H9 (cell line): ENCODE data around the gene SMCO4. TPM values are rescaled to one million over a fixed set of nuclear protein-coding genes. Genes with fewer than 3 reads are reported as not detected.
A peak's percentile ranks its signal among the peaks of the same experiment; 100 is the strongest.

Experiments used
- DNase-seq: peaks from one replicate; pipeline ENCODE4 v3.0.0-alpha.2; 2017
- H2AFZ ChIP-seq: one replicate; pipeline ENCODE4 v1.6.1; 2013; ENCODE audit warnings: mild to moderate bottlenecking, low read length, control low read depth, moderate library complexity
- H2AK5ac ChIP-seq: 2 replicates; pipeline ENCODE4 v1.6.1; 2013; ENCODE audit warnings: low read length, control low read depth, mixed read lengths; ENCODE audit not compliant: insufficient read length
- H2BK120ac ChIP-seq: one replicate; pipeline ENCODE4 v1.6.1; 2013; ENCODE audit warnings: low read depth, mild to moderate bottlenecking, low read length, control low read depth, inconsistent platforms; ENCODE audit not compliant: poor library complexity, severe bottlenecking
- H2BK12ac ChIP-seq: 2 replicates; pipeline ENCODE4 v1.6.1; 2013; ENCODE audit warnings: low read length, control low read depth, mixed read lengths, low read depth; ENCODE audit not compliant: insufficient read length
- H2BK15ac ChIP-seq: 2 replicates; pipeline ENCODE4 v1.6.1; 2013; ENCODE audit warnings: low read depth, low read length, control low read depth
- H2BK20ac ChIP-seq: one replicate; pipeline ENCODE4 v1.6.1; 2013; ENCODE audit warnings: low read depth, mild to moderate bottlenecking, low read length, control low read depth, inconsistent platforms; ENCODE audit not compliant: poor library complexity, severe bottlenecking
- H2BK5ac ChIP-seq: 2 replicates; pipeline ENCODE4 v1.6.1; 2013; ENCODE audit warnings: low read length, control low read depth, mixed read lengths; ENCODE audit not compliant: insufficient read length
- H3K14ac ChIP-seq: 2 replicates; pipeline ENCODE4 v1.6.1; 2013; ENCODE audit warnings: low read length, control low read depth; ENCODE audit not compliant: insufficient read depth
- H3K18ac ChIP-seq: 2 replicates; pipeline ENCODE4 v1.6.1; 2013; ENCODE audit warnings: low read depth, mild to moderate bottlenecking, mixed read lengths, low read length, control low read depth; ENCODE audit not compliant: insufficient read length
- H3K23ac ChIP-seq: 2 replicates; pipeline ENCODE4 v1.6.1; 2013; ENCODE audit warnings: low read length, control low read depth, mixed read lengths, low read depth; ENCODE audit not compliant: insufficient read length
- H3K23me2 ChIP-seq: 2 replicates; pipeline ENCODE4 v1.6.1; 2013; ENCODE audit warnings: low read depth, mild to moderate bottlenecking, mixed read lengths, low read length, control low read depth; ENCODE audit not compliant: insufficient read length, poor library complexity, severe bottlenecking
- H3K27ac ChIP-seq: 2 replicates; pipeline ENCODE4 v1.5.1; 2013; ENCODE audit warnings: low read length, control low read depth, mixed read lengths, low read depth; ENCODE audit not compliant: insufficient read length
- H3K27me3 ChIP-seq: 2 replicates; pipeline ENCODE4 v1.6.1; 2013; ENCODE audit warnings: low read length, control low read depth, inconsistent platforms; ENCODE audit not compliant: insufficient read depth
- H3K4ac ChIP-seq: 2 replicates; pipeline ENCODE4 v1.6.1; 2013; ENCODE audit warnings: low read depth, mild to moderate bottlenecking, control low read depth, inconsistent platforms, low read length, moderate library complexity
- H3K4me1 ChIP-seq: 2 replicates; pipeline ENCODE4 v1.6.1; 2013; ENCODE audit warnings: low read length, control low read depth, inconsistent platforms; ENCODE audit not compliant: insufficient read depth
- H3K4me2 ChIP-seq: 2 replicates; pipeline ENCODE4 v1.6.1; 2013; ENCODE audit warnings: low read length, control low read depth, mixed read lengths; ENCODE audit not compliant: insufficient read length, insufficient read depth
- H3K56ac ChIP-seq: 2 replicates; pipeline ENCODE4 v1.6.1; 2013; ENCODE audit warnings: low read depth, mild to moderate bottlenecking, mixed read lengths, low read length, control low read depth; ENCODE audit not compliant: insufficient read length
- H3K79me1 ChIP-seq: 2 replicates; pipeline ENCODE4 v1.6.1; 2013; ENCODE audit warnings: low read depth, mild to moderate bottlenecking, moderate library complexity, low read length, control low read depth, inconsistent platforms; ENCODE audit not compliant: insufficient read depth, poor library complexity, severe bottlenecking
- H3K79me2 ChIP-seq: 2 replicates; pipeline ENCODE4 v1.6.1; 2013; ENCODE audit warnings: low read length, control low read depth, inconsistent platforms; ENCODE audit not compliant: insufficient read depth
- H3K9ac ChIP-seq: 2 replicates; pipeline ENCODE4 v1.6.1; 2013; ENCODE audit warnings: low read length, control low read depth, mixed read lengths; ENCODE audit not compliant: insufficient read length; ENCODE audit errors: extremely low read depth
- H3K9me3 ChIP-seq: one replicate; pipeline ENCODE4 v1.6.1; 2013; ENCODE audit warnings: low read depth, low read length, inconsistent platforms; ENCODE audit not compliant: control insufficient read depth
- H3T11ph ChIP-seq: one replicate; pipeline ENCODE4 v1.6.1; 2013; ENCODE audit warnings: mild to moderate bottlenecking, low read length, control low read depth, inconsistent platforms
- H4K20me1 ChIP-seq: one replicate; pipeline ENCODE4 v1.6.1; 2013; ENCODE audit not compliant: control insufficient read depth, insufficient read length, insufficient read depth
- H4K5ac ChIP-seq: 2 replicates; pipeline ENCODE4 v1.6.1; 2013; ENCODE audit warnings: low read depth, mild to moderate bottlenecking, mixed read lengths, low read length, control low read depth; ENCODE audit not compliant: insufficient read length
- H4K8ac ChIP-seq: replicated peaks from 2 replicates; pipeline ENCODE4 v1.6.1; 2013; ENCODE audit warnings: low read length, control low read depth, mixed read lengths, low read depth; ENCODE audit not compliant: insufficient read length
- H4K91ac ChIP-seq: 2 replicates; pipeline ENCODE4 v1.6.1; 2013; ENCODE audit warnings: low read depth, mild to moderate bottlenecking, moderate library complexity, mixed read lengths, low read length, control low read depth; ENCODE audit not compliant: insufficient read length
- H3K27ac Mint-ChIP-seq, 3 experiments: 2 replicates in 2 of 3; 3 replicates in 1 of 3; pipeline ENCODE4 v1.8.0; 2020 to 2021; ENCODE audit warnings: mixed read lengths in 3 of 3, mild to moderate bottlenecking in 1 of 3, moderate library complexity in 1 of 3
- H3K27me3 Mint-ChIP-seq: 2 replicates; pipeline ENCODE4 v1.8.0; 2021; ENCODE audit warnings: low read depth, mild to moderate bottlenecking, moderate library complexity, mixed read lengths
- H3K36me3 Mint-ChIP-seq, 3 experiments: 2 replicates in 2 of 3; 3 replicates in 1 of 3; pipeline ENCODE4 v1.8.0; 2020 to 2021; ENCODE audit warnings: low read depth in 3 of 3, mixed read lengths in 3 of 3; ENCODE audit not compliant: insufficient read depth in 1 of 3
- H3K4me1 Mint-ChIP-seq, 2 experiments: 2 replicates each; pipeline ENCODE4 v1.8.0; 2020; ENCODE audit warnings: mixed read lengths in 2 of 2
- H3K4me3 Mint-ChIP-seq, 2 experiments: 2 replicates in 1 of 2; 3 replicates in 1 of 2; pipeline ENCODE4 v1.8.0; 2020 to 2021; ENCODE audit warnings: mild to moderate bottlenecking in 2 of 2, mixed read lengths in 2 of 2, moderate library complexity in 1 of 2
- H3K9me3 Mint-ChIP-seq, 2 experiments: 2 replicates in 1 of 2; 3 replicates in 1 of 2; pipeline ENCODE4 v1.8.0; 2020; ENCODE audit warnings: mild to moderate bottlenecking in 2 of 2, mixed read lengths in 2 of 2, moderate library complexity in 1 of 2
- CTCF ChIP-seq: fragments of 200-600 bp; sonication (generic); conservative IDR thresholded peaks from 3 replicates; pipeline ENCODE4 v1.8.0; 2021; ENCODE audit warnings: antibody characterized with exemption, mild to moderate bottlenecking
- WGBS: extraction: QIAGEN DNeasy Blood & Tissue Kit; methylation state at CpG from one replicate; pipeline ENCODE4 v1.1.7; 2013; ENCODE audit warnings: missing lambda C conversion rate, low lambda C conversion rate, mixed read lengths; ENCODE audit not compliant: insufficient read length; ENCODE audit errors: extremely low coverage; 5-methylcytosine and 5-hydroxymethylcytosine counted together
- total RNA-seq: library from RNA; stranded (reverse); gene quantifications from 2 replicates; pipeline ENCODE4 v1.2.1, GENCODE V29; 2021

The SMCO4 gene
- total RNA-seq, 1 experiment from 2014 or later = 35.6 TPM

DNA sequence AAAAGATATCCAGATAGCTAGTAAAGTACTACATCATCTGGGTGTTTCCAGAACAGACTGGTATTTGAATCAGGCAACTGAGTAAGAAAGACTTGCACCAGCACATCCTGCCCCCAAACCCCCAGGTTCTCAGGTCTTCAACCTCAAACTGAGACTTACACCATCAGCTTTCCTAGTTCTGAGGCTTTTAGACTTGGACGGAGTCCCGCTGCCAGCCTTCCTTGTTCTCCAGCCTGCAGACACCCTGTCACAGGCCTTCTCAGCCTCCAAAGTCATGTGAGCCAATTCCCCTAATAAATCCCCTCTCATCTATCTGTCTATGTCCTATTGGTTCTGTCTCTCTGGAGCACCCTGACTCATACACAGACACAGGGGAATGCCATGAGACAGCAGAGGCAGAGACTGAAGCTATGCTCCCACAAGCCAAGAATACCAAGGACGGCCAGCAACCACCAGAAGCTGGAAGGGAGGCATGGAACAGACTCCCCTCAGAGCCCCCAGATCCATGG lies 10.9 kb downstream of the SMCO4 start:
- Histone ChIP-seq H2BK5ac (no peak overlapping the region), H3K23ac (no peak overlapping the region), H2BK15ac (no peak overlapping the region), H3K56ac (no peak overlapping the region), H2AFZ (no peak overlapping the region), H3K4me1 (peaks cover 13% of the 10 kb centered on the region), H3T11ph (no peak overlapping the region), H3K9me3 (no peaks in the 10 kb centered on the region), H3K4ac (no peak overlapping the region), H2BK12ac (no peak overlapping the region), H2BK120ac (no peak overlapping the region), H3K18ac (no peak overlapping the region), H2BK20ac (no peak overlapping the region), H4K91ac (no peak overlapping the region), H4K5ac (no peak overlapping the region), H3K9ac (no peak overlapping the region), H3K79me1 (peaks cover 11% of the 10 kb centered on the region), H2AK5ac (no peak overlapping the region), H3K23me2 (no peaks in the 10 kb centered on the region), H3K14ac (no peak overlapping the region), H4K20me1 (no peaks in the 10 kb centered on the region), H3K27me3 (no peaks in the 10 kb centered on the region), H3K27ac (no peak overlapping the region), H3K79me2 (peaks cover 3% of the 10 kb centered on the region; the same call in 1 of the 2 replicates), H4K8ac (no peak overlapping the region), H3K4me2 (no peak overlapping the region)
- H3K27ac Mint-ChIP-seq = 0 out of 7 replicates have a peak overlapping the region, but pooled peaks of 1 of the 3 experiments have one; percentile 51
- no peaks in the 10 kb centered on the region for H3K27me3 Mint-ChIP-seq
- WGBS = no CpG with 5 or more reads among the region's 3 CpGs
- H3K4me3 Mint-ChIP-seq = no peak overlapping the region
- H3K9me3 Mint-ChIP-seq = no peaks in the 10 kb centered on the region; a peak in 2 of 5 replicates
- peaks cover 63 to 65% of the 10 kb centered on the region in 2 experiments for H3K4me1 Mint-ChIP-seq
- DNase-seq = no peak
- TF ChIP-seq CTCF = no peak
- peaks cover 2 to 11% (median 5%) of the 10 kb centered on the region in 3 experiments; a peak in 6 of 7 replicates for H3K36me3 Mint-ChIP-seq
